ENCODE results near the gene TMEM35B.
"Not testable (repeated sequence)": the region's sequence is repeated elsewhere in the genome, so short reads cannot be mapped to it uniquely, and the experiment has no call there.

The TMEM35B gene

GRCh38 chr1:34984793-34985608 lies at the start of gene TMEM35B:
Gene TMEM35B (minus strand): TSS chr1:34985347. CDS start chr1:34985305, 42 bp downstream.
- peak; percentile 66 to 80 for DNase-seq

- no peak for DNase-seq
Observed at GRCh38 chr1:35033346-35033745, 48.2 kb upstream of the TMEM35B start.

DNA sequence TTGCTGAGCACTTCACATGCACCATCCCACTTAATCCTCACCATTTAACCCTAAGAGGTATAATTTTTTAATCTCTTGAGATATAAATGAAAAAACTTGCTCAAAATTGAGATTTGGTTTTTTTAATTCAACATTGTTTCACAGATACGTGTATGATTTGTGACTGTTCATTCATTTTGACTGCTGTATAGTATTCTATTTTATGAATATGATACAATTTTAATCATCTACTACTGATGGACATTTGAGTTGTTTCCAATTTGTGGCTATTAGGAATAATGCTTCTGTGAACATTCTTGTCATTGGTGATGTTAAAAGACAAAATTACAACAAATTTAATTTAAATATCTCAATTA lies 47.2 kb upstream of the TMEM35B start:
- no peak for DNase-seq

DNA sequence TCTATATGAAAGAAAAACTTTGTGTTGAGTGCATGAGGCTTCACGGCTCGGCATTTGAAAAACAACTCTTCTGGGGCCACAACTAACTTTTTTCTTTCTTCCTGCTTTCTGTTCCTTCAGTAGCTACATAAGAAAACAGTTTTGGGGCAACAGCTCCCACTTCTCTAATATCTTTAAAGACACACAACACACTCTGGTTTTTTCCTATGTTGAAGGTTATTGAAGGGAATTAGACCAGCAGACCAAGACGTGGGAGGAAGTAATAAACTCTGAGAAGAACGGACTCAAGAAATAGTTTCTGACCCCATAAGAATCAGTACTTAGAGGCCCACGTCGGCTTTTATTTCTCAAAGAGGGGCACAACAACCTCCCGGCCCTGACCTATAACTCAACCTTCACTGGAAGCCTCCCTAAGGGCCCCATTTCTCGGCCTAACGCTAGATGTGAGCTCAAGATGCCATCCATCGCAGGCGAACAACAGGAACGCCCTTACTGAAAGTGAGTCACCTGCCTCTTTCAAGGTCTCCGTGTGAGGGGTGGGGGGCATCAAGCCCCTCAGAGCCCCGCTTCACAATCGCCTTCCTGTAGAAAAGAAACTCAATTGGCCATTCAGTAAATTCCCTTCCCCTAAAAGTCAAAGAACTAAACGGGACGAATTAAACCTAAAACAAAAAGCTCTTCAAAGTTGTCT lies 45.8 kb upstream of the TMEM35B start:
- DNase-seq = peak in 1 of 2 experiments; percentile 16

GRCh38 chr1:35030338-35030737 lies 45.2 kb upstream of the TMEM35B start:
- DNase-seq = no peak

DNA sequence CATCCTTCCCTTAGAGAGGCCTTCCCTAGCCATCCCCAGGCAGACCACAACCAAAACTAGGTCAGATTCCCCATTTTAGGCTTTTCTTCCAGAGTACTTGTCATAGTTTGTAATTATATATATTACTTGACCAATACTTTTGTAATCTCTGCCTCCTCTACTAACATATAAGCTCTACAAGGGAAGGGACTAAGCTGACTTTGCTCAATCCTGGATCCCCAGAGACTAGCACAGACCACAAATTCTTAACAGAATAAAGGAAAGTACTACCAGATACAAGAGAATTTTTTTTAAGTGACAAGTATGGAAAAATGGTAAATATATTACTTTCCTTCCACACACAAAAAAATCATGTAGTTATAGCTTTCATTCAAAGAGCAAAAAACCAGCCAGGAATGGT lies 44.6 kb upstream of the TMEM35B start:
- DNase-seq = no peak

DNA sequence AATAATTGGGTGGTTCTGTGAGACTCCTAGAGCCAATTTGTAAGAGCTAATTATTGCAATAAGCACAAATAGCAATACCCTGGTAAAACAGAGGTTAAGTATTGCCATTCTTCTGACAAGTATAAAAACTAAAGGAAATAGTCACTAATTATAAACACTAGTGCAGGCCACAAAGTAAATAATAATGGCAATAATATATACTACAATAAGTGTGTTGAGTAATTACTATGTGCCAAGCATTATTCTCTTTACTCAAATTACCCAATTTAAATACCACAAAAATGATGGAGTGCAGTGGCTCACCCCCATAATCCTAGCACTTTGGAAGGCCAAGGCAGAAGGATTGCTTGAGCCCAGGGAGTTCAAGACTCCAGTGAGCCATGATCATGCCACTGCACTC lies 31.3 kb upstream of the TMEM35B start:
- DNase-seq = no peak

- DNase-seq = no peak
Observed at GRCh38 chr1:35014486-35014885, 29.3 kb upstream of the TMEM35B start.

DNA sequence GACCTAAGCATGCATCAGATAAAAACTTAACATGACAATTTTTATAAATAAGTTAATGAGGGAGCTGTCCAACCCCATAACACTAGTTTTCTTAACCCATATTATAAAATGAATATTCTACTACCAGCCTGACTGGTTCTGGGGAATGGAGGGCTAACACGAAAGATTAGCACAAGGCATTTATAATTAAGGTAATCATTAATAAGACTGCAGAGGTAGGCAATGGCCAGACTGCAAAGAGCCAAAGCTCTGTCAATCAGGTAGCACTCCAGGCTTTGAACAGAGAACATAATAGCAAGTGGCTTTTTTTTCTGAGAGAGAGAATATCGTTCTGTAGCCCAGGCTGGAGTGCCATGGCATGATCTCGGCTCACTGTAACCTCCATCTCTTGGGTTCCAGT lies 20.6 kb upstream of the TMEM35B start:
- no peak for DNase-seq

- DNase-seq = no peak
Observed at GRCh38 chr1:35001743-35002142, 16.6 kb upstream of the TMEM35B start.

DNA sequence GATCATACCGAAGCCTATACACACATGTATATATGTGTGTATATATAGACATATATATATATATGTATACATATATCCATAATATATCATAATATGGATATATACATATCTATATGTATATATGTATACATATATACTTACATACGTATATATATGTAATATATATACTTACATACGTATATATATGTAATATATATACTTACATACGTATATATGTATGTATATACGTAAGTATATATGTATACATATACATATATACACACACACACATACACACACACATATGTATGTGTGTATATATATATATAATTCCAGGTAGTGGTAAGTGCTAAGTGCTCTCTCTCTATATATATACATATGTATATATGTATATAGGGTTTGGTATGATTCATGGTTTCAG lies 9.7 kb upstream of the TMEM35B start:
- DNase-seq = no peak

DNA sequence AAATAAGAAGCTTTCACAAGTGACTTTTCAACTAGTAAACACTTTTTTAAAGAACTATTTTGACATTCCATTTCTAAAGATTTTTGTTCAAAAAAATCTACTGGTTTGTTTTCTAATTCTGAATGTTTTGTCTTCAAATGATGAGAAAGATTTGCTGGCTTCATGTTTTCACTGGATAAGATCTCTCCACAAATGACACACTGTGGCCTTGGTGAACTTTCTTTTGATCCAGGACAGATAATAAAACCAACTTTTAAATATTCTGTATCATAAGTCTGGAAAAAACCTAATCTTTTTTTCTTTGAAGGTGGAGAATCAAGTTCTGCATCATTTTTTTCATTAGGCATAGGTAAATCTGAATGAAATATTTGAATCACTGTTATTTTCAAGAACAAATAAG lies 3.4 kb upstream of the TMEM35B start:
- no peak for DNase-seq

- DNase-seq = no peak
Observed at GRCh38 chr1:34988147-34988546, 3.0 kb upstream of the TMEM35B start.

DNA sequence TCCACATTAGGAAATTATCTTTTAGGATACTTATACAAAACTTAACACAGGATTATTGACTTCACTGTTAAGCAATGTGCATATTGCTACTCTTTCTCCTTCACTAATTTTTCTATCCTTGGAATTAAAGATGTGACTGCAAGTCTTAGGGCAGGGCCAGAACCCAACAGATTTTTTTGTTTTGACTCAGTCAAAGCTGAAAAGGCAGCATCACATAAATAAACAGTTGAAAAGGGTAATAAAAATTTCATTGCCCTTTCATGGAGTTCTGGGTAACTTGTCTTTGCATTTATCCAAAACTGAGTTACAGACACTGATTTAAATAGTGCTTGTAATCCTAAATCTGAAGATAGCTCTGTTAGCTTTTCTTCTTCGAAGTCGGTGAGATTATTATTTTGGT lies 1.9 kb upstream of the TMEM35B start:
- no peak for DNase-seq

DNA sequence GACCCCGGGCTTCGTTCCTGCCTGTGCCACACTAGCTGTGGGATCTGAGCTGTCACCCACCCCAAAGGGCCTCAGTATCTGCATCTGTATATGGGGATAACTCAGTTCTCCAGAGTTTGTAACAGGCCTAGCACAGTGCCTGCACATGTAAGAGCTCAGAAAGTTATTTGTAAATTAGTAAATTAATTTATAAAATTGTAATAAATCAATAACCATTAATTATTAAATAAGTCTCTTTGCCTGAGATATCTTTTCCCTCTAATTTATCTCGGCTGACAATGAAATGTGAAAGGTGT lies 410 bp upstream of the TMEM35B start:
- DNase-seq = not testable (repeated sequence)

DNA sequence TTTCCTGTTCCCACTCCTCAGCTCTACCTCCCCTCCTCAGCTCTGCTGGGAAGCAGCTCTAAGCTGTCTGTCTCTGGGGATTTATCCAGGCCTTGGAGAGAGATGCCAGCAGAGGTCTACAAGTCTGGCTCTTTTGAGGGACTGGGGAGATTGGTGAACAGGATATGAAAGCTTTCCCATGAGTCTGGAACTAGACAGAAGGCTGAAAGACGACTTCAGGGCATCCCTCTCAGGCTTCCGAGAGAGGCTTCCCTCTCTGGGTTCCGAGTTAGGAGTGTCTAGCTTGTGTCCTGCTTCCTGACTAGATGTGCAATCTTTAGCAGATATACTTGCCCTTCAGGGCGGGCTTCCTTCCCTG lies 733 bp downstream of the TMEM35B start:
- peak in 1 of 2 experiments; percentile 39 for DNase-seq

DNA sequence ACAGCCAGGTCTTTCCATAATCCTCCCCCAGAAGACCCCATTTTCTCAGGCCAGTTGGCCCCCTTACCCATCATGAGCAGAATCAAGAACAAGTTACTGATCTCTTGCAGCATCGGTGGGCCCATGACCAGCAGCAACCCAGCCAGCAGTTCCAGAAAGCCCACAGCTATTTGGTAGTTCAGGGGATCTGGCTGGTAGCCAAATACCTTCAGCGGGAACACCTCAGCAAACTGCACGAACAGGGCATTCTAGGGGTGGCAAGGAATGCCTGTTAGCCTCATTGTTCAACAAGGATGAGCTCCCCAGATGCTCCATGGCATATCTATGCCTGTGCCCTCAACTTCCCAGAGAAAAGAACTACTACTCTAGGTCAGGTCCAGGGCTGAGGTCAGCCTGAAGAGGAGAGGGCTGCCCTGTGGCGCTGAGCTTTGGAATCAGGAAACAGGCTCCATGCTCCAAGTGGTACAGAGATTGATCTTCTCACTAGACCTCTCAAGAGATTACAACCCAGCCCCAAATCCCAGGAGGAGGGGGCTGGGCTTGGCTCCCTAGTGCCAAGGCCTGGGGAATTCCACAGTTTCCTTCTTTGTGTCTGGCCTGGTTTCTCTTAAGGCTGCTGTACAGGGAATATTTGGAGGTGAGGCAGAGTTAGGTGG lies 1.3 kb downstream of the TMEM35B start:
- no peak for DNase-seq

DNA sequence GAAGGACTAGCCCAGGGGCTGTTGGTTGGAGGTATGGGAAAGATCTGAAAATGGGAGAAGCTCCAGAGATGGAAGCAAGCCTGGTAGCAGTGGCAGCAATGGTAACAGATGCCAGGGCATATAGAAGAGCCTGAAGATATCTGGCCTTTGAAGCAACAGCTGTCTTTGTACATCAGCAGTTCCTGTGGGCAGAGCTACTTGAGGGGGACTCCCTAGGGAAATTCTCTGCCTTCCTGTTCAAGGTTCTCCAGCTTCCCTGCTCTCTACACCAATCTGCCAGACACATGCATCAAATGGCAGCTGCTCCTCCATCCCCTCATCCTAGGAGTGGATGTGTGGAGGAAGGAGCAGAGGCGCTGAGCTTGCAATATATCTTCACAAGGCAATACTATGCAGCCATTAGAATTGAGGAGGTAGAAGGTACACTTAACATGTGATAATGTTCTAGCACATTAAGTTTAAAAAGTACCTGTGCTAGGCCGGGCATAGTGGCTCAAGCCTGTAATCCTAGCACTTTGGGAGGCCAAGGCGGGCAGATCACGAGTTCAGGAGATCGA lies 2.2 kb downstream of the TMEM35B start:
- no peak for DNase-seq

DNA sequence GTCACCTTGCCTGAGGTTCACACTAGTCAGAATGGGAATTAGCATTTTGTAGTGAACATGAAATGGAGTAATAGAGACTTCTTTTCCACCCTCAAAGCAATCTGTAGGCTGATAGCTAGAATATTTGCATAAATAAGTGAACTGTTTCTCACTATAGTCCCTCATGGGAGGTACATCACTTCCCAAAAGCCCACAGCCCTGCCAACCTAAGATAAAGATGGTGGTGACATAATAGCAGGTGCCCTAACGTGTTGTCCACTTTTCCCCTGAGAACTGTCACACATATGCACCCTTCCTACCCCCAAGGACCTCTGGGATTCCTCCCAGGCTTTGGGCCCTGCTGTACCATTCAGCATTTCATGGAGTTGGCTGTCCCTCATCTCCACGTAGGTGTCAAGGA lies 4.4 kb downstream of the TMEM35B start:
- DNase-seq = no peak

- no peak for DNase-seq
Observed at GRCh38 chr1:34978921-34979320, 6.2 kb downstream of the TMEM35B start.

- DNase-seq = no peak
Observed at GRCh38 chr1:34977858-34978257, 7.3 kb downstream of the TMEM35B start.

DNA sequence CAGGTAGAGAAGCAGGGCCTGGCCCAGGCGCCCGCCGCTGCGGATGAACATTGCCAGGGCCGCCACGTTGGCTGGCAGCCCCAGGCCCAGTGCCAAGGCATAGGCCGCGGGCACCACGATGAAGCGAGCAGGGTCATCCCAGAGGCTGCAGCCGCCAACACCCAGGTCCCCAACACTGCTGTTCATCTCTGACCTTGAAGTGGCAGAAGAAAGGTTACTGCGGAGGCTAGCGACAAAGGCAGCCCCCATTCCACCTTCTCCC lies 8.0 kb downstream of the TMEM35B start:
- DNase-seq = no peak

DNA sequence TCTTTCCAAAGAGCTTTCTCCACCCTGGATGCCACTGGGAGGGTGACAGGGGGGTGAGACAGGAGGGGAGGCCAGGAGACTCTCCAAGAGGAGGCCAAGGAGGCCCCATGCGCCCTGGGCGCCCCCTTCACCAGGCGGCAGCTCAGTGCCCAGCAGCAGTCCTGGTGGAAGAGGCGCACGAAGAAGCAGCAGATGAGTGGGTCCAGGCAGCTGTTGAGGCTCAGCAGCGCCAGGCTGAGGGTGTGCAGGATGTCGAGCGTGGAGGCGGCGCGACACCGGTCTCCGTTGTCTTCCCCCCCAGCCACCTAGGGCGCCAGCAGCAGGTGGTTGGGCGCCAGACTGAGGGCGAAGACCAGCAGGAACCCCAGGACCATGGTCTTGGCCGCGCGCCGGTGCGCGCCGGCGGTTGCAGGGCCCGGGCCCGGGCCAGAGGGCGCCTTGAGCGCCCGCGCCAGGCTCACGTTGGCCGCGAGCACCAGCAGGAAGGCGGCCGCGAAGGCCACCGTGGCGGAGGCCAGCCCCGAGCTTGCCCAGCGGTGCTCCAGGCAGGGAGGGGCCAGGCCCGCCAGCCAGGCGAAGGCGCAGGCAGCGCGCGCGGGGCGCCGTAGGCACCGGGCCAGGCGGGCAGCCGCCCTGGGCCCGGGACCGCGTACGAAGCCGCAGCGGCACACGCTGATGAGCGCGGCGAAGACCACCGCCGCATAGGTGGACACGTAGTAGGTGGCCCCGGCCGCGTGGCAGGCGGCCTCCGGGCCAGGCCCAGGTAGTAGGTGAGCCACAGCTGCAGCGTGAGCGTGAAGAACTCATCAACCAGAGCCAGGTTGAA lies 8.6 kb downstream of the TMEM35B start:
- no peak for DNase-seq

All from NCI-H2081 (cell line).